ENCODE measurements around the gene LDLRAD4.
"Not testable (repeated sequence)": the region's sequence is repeated elsewhere in the genome, so short reads cannot be mapped to it uniquely, and the experiment has no call there.

LDLRAD4 gene

GRCh38 chr18:13313006-13313686, 94.6 kb downstream of the LDLRAD4 start:
- no peak for DNase-seq

GRCh38 chr18:13315000-13315399, 96.4 kb downstream of the LDLRAD4 start:
- DNase-seq: no peak

GRCh38 chr18:13316063-13316462, 97.5 kb downstream of the LDLRAD4 start:
- DNase-seq: no peak

GRCh38 chr18:13317801-13318200, 99.2 kb downstream of the LDLRAD4 start:
- DNase-seq: no peak

- DNase-seq: no peak
Measured at GRCh38 chr18:13318731-13319501, 100.4 kb downstream of the LDLRAD4 start.

- DNase-seq: no peak
Measured at GRCh38 chr18:13319629-13320028, 101.1 kb downstream of the LDLRAD4 start.

- no peak for DNase-seq
Measured at GRCh38 chr18:13320096-13320495, 101.5 kb downstream of the LDLRAD4 start.

GRCh38 chr18:13320891-13321425, 102.4 kb downstream of the LDLRAD4 start:
- no peak for DNase-seq

- no peak for DNase-seq
Measured at GRCh38 chr18:13321923-13322322, 103.4 kb downstream of the LDLRAD4 start.

GRCh38 chr18:13323186-13323585, 104.6 kb downstream of the LDLRAD4 start:
- no peak for DNase-seq

- no peak for DNase-seq
Measured at GRCh38 chr18:13324880-13325279, 106.3 kb downstream of the LDLRAD4 start.

GRCh38 chr18:13328213-13328612, 109.7 kb downstream of the LDLRAD4 start:
- no peak for DNase-seq

GRCh38 chr18:13330996-13331395, 112.4 kb downstream of the LDLRAD4 start:
- DNase-seq: no peak

- DNase-seq: no peak
Measured at GRCh38 chr18:13331846-13332245, 113.3 kb downstream of the LDLRAD4 start.

GRCh38 chr18:13332874-13333273, 114.3 kb downstream of the LDLRAD4 start:
- DNase-seq: no peak

GRCh38 chr18:13335903-13336302, 117.3 kb downstream of the LDLRAD4 start:
- DNase-seq: no peak

GRCh38 chr18:13336841-13337240, 118.3 kb downstream of the LDLRAD4 start:
- DNase-seq: no peak

GRCh38 chr18:13337369-13337768, 118.8 kb downstream of the LDLRAD4 start:
- DNase-seq: no peak

- DNase-seq: no peak
Measured at GRCh38 chr18:13338318-13338717, 119.8 kb downstream of the LDLRAD4 start.

GRCh38 chr18:13339653-13340052, 121.1 kb downstream of the LDLRAD4 start:
- DNase-seq: no peak

GRCh38 chr18:13346449-13346848, 127.9 kb downstream of the LDLRAD4 start:
- not testable (repeated sequence) for DNase-seq

- no peak for DNase-seq
Measured at GRCh38 chr18:13353084-13353823, 134.7 kb downstream of the LDLRAD4 start.

- no peak for DNase-seq
Measured at GRCh38 chr18:13354402-13354801, 135.8 kb downstream of the LDLRAD4 start.

- DNase-seq: no peak
Measured at GRCh38 chr18:13356032-13356431, 137.5 kb downstream of the LDLRAD4 start.
